Iris pigment epithelial cell (primary cell): Measurements from ENCODE around the gene LMO1.

Source experiments
- DNase-seq: peaks from one replicate; pipeline ENCODE4 v3.0.0-alpha.2; 2011; ENCODE audit warnings: low read depth

Gene LMO1

DNA sequence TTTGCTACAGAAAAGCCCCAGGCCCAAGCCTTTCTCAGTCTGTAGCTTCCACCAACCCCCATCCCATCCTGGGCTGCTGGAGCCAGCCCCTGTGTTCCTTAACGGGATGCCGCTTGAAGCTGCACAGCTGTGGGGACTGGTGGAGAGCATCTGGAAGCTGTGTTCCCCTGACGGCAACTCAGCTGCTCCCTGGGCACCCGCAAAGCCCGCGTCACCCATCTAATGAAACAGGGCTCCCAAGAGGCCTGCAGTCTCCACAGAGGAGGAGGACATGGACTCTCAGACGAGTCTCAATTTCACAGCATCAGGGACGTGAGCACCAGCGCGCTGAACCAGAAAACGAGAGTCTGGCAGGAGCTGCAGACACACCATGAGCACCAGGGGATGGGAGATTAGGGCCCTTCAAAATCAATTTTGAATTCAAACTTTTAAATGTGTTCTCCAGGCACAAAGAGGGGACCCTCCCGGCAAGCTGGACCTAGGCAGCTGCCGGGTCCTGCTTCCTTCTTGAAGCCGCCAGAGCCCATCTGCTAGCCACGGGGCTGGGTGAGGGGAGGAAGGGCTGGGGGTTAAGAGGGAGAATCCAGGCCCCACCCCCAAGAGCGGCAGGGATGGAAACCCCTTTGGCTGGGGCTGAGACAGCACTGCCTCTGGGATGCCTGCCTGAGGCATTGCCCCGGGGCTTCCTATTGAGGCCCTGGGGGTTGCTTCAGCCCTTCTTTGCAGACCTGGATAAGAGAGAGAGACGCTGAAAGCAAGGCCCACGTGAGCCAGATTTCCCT is 21.0 kb downstream of the LMO1 start:
- no peak for DNase-seq

DNA sequence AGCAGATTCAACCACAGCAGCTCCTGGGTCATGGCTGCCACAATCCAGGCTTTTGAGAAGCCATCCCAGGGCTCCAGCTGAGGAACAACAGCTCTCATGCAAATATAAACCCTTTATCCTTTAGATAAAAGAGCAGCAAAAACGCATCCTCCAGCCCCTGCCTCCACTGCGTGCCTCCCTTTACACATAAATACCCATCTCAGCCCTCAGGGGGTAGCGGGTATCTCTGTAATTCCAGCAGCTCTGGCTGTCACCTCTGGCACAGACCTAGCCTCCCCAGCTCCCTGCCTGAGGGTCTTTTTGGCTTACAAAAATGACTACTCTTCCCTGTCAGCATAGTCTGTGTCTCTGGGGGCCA is 21.6 kb downstream of the LMO1 start:
- no peak for DNase-seq

- no peak for DNase-seq
These were observed 22.1 kb downstream of the LMO1 start for GRCh38 chr11:8241373-8242117.

DNA sequence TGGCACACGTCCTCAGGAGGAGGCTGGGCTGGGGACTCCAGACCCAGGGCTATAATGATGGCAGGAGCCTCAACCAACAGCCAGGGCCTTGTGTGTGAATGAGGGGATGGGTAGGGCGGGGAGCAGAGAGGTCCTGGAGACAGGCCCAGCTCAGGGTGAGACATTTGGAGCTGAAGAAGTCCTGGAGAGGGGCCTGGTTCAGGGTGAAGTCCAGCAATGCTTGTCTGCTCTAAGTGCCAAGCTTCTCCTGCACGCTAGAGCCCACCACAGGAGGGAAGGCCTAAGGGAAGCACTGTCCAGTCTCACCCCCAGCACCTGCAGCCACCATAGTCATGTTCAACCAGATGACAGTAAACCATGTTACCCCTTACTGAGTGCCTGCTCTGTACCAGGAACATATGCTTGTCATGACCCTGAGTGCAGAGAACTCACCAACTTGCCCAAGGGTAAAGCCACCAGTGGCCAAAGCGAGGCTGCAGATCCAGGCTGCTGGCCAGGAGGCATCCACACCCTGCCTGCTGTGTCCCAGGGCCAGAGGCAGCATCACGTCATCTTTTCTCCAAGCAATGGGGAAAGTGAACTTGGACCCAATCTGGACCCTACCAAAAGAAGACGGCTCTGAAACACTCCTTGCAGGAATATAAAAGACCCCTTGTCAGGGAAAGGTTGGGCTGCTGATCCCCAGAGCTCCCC is 24.0 kb downstream of the LMO1 start:
- no peak for DNase-seq

DNA sequence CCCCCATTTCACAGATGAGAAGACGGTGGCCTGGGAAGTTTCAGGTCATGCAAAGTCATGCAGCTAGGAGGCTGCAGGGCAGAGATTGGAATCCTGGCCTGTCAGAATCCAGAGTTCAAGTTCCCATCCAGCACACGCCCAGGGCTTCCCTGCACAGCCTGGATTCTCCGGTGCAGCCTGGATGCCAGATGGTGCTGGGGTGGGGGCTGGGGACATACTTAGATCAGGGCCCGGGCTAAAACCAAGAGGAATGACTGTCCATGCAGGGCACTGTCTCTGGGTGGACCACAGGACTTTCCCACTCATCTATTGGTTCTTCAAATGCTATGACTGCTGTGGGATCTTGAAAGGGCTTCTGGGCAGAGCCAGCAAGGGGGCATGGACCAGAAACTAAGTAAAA is 24.6 kb downstream of the LMO1 start:
- no peak for DNase-seq

- no peak for DNase-seq
These were observed 26.2 kb downstream of the LMO1 start for GRCh38 chr11:8237453-8237852.

DNA sequence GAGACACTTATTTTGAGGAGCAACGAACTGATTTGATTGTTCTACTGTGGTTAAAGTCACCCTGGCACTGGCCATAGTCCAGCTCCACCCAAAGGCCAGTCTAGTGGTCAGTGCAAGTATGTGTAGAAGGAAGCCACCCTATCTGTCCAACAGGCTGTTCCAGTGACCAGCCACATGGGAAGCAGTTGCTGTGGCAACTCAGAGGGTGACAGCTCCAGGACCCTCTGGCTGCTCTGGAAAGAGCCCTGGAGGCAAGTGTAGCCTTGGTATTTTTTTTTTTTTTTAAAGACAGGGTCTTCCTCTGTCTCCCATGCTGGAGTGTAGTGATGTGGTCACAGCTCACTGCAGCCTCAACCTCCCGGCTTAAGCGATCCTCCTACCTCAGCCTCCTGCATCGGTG is 27.8 kb downstream of the LMO1 start:
- no peak for DNase-seq

DNA sequence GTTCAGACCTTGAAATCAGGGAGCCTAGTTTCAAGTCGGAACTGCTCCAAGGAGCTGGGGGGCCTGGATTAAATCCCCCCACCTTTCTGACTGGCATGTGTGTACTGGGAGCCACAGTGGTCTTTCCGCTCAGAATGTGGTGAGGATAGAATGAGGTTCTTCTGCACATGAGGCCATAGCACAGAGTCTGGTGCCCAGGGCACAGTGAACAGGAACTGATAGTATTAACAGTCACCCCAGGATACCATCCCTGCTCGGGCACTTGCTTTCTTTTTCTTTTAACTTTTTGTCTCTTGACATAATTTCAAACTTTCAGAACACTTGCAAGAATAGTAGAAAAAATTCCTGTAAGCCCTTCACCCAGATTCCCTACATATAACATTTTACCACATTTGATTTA is 28.8 kb downstream of the LMO1 start:
- DNase-seq: no peak

DNA sequence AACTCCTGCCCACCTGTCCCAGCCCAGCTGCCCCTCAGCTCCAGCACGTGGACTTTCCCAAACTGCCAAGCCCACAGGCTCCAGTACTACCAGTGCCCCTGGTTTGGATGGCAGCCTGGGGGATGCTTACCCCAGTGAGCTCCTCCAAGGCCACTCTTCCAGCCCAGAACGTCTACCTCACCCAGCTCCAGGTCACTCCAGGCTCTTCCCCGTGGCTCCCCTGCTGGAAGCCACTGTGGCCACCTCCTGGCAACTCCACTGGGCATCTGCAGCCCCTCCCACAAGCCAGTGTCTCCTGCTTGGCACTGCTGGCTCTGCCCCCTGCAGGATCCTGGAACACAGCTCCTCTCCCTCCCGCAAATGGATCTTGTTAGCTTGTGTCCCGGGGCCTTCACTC is 29.3 kb downstream of the LMO1 start:
- DNase-seq: no peak

DNA sequence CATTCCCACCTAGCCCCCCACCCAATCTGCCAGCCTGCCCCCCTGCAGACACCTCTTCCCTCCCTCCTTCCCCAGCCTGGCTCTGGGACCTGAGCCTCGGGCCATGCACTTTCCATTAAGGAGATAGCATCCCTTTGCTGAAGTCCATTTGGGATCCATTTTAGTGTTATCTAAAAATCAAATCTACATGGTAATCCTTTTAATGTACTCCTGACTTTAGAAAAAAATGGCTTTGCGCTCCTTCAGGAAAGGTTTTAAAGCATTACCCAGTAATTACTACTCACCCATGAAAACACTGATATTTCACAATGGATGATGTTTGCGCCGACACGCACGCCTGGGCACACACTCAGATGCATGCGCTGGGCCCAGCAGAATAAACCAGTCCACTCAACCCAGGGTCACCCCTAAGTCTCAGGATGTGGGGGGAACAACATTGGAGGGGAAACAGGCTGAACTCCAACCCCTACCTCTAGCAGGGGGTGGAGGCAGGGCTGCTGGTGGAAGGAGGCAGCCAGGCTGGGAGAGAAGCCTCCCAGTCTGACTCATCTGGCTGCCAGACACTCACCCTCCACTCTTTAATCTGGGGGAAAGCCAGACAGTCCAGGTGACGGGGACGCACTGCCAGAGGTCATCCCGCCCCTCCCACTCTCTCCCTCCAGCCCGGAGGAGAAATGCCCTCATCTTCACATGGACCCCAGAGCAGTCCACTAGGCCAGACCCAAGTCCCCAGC is 29.8 kb downstream of the LMO1 start:
- peak; percentile 69 for DNase-seq

DNA sequence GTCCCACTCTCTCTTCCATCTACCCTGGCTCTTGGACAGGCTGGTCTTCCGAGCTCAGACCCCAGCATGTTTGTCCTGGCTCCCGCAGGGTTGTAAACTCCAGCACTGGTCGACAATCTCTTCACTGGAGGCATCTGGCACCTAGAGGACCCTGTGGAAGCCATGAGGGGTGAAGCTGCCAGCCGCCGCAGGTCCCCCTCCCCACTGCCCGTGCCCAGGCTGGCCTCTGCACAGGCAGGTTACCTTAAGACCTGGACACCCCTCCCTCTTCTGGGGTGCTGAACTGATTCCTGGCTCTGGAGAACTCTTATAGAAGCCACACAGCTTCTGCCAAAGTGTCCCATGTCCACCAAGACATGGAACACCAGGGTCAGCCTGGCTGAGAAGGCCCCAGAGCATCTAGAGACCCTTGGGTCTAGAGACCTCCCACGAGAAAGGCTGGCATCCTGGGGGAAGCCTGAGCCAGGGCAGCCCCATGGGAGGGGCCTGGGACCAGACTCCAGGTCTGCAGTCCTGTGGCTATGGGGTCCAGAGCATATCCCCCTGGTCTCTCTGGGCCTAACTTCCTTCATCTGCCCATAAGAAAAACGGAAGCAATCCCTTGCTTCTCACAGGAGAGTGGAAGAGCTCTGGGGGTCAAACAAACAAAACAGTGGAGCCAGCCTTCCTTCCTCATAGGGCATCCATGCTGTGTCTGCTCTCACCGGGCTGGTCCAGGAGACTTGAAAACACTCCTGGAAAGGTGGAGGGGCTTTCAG is 30.6 kb downstream of the LMO1 start:
- no peak for DNase-seq

GRCh38 chr11:8232414-8232813 is 31.3 kb downstream of the LMO1 start:
- DNase-seq: no peak

DNA sequence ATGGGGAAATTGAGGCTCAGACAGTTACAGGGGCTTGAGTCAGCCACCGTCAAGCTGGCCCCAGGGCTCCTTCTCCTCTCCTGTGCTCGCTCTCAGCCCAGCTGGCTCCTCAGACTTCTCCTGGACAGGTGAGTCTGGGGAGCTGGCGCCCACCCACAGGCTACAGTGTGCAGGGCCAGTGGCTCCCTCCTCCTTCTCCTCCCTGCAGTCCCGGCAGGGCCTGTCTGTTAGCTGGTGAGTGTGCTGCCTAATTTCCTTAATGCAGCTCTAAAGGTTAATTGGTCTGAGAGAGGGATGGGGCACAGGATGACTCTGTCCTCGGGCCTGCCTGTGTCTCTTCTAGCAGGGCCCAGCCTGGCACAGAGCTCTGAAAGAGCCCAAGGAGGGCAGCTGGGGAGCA is 31.7 kb downstream of the LMO1 start:
- no peak for DNase-seq

- DNase-seq: no peak
These were observed 32.5 kb downstream of the LMO1 start for GRCh38 chr11:8230921-8231847.

GRCh38 chr11:8230178-8230859 is 33.4 kb downstream of the LMO1 start:
- DNase-seq: no peak

DNA sequence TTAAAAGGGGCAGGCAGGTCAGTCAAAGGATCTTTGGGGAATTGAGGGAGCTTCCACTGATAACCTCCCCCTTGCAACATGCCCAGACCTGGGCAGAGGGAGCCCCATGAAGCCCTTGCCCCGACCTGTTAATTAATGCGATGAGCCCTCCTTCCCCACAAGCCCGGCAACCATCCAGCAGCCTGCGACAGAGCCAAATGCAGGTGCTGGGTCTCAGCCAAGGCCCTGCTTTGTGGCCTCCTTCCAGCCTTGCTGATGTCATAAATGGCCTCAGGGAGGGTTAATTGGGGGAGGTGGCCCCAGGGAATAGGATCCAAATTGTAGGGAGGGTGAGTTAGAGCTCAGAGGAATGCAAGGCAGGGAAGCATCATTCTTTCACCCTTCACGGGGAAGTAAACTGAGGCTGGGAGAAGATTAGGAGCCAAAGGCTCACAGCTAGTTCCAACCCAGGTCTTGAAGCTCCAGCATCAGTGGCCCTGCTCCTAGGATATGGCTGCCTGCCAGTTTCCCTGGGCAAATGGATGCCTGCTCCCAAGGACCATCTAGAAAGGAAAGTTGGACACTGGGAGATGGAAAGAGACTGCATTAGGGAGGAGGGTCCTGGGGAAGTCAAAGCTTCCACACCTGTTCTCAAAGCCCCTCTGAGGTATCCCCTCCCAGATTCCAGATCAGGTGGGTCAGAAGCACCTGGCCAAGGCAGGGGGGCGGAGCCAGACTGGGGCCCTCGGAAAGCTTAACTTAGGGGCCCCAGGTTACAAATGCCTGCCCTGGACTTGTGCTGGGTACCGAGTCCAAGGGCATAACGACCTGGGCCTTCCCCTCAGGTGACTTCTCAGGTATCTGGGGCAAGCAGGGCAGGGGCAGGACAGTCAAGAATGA is 34.1 kb downstream of the LMO1 start:
- peak; percentile 12 for DNase-seq

GRCh38 chr11:8228231-8228630 is 35.4 kb downstream of the LMO1 start:
- DNase-seq: no peak

DNA sequence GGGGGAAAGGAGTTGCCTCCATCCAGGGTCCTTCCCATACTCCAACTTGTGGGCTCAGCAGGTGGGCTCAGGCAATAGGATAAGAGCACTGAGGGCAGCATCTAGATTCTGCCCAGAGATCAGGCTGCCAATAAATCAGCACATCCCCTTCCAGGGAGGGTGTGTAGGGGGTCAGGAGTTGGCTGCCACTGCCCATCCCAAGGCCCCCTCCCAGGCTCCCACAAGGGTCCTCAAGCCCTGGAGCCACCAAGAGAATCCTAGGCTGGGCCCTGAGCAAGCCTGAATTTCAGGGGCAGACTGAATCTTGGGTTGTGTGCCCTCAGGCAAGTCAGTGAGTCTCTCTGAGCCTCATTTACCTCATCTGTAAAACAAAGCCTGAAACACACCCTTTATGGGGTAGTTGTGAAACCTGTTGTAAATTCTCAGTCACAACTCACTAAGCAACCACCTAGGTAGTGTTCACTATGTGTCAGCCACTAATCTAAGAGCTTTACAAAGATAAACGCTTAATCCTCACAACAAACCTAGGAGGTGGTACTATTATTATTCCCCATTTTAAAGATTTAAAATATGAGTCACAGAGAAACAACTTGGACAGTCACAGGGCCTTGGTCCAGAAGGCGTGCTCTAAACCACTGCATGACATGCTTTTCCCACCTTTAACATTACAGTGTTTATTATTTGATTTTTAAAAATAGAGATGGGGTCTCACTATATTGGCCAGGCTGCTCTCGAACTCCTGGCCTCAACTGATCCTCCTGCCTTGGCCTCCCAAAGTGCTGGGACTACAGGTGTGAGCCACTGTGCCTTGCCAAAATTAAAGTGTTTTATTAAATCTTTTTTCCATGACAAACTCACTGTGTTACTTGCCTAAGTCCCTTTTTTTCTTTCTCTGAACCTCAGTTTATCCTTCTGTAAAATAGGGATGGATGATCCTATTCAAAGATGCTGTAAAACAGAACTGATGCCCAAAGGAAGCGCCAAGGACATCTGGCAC is 36.2 kb downstream of the LMO1 start:
- no peak for DNase-seq
